RKO (cell line): ENCODE measurements around the gene GREM2.

ENCODE experiments used
- DNase-seq: peaks from one replicate; pipeline ENCODE4 v3.0.0-alpha.2; 2016; ENCODE audit warnings: low spot score

The GREM2 gene

GRCh38 chr1:240497908-240498307, 114.0 kb downstream of the GREM2 start:
- no peak for DNase-seq

- no peak for DNase-seq
Measured at GRCh38 chr1:240496941-240497340, 115.0 kb downstream of the GREM2 start.

- DNase-seq: no peak
Measured at GRCh38 chr1:240496356-240496755, 115.6 kb downstream of the GREM2 start.

- DNase-seq: no peak
Measured at GRCh38 chr1:240495601-240496000, 116.4 kb downstream of the GREM2 start.

GRCh38 chr1:240492832-240493440, 119.0 kb downstream of the GREM2 start:
- DNase-seq: no peak

- DNase-seq: no peak
Measured at GRCh38 chr1:240491796-240492195, 120.2 kb downstream of the GREM2 start.

GRCh38 chr1:240491156-240491555, 120.8 kb downstream of the GREM2 start:
- no peak for DNase-seq

- no peak for DNase-seq
Measured at GRCh38 chr1:240487493-240487892, 124.5 kb downstream of the GREM2 start.

GRCh38 chr1:240486611-240487010, 125.3 kb downstream of the GREM2 start:
- DNase-seq: no peak

GRCh38 chr1:240484804-240485443, 127.0 kb downstream of the GREM2 start:
- no peak for DNase-seq

GRCh38 chr1:240478536-240478935, 133.4 kb downstream of the GREM2 start:
- no peak for DNase-seq

GRCh38 chr1:240475832-240476231, 136.1 kb downstream of the GREM2 start:
- no peak for DNase-seq

GRCh38 chr1:240474133-240474614, 137.8 kb downstream of the GREM2 start:
- no peak for DNase-seq

- DNase-seq: no peak
Measured at GRCh38 chr1:240468656-240469055, 143.3 kb downstream of the GREM2 start.

GRCh38 chr1:240467895-240468294, 144.1 kb downstream of the GREM2 start:
- no peak for DNase-seq

- DNase-seq: no peak
Measured at GRCh38 chr1:240466509-240466908, 145.4 kb downstream of the GREM2 start.

- DNase-seq: no peak
Measured at GRCh38 chr1:240465531-240465940, 146.4 kb downstream of the GREM2 start.

- no peak for DNase-seq
Measured at GRCh38 chr1:240464099-240464498, 147.9 kb downstream of the GREM2 start.

GRCh38 chr1:240462766-240463395, 149.1 kb downstream of the GREM2 start:
- DNase-seq: no peak

- DNase-seq: no peak
Measured at GRCh38 chr1:240462277-240462676, 149.7 kb downstream of the GREM2 start.

- DNase-seq: no peak
Measured at GRCh38 chr1:240457203-240457602, 154.8 kb downstream of the GREM2 start.

- no peak for DNase-seq
Measured at GRCh38 chr1:240455228-240455821, 156.6 kb downstream of the GREM2 start.

GRCh38 chr1:240445369-240445768, 166.6 kb downstream of the GREM2 start:
- DNase-seq: no peak
